ENCODE data around the gene GASK1A. TPM values are rescaled to one million over a fixed set of nuclear protein-coding genes. Genes with fewer than 3 reads are reported as not detected.

GASK1A gene
- total and polyA plus RNA-seq, 10 of the 15 experiments (the other 5 are each of a cell fraction or from before 2014, with no cell fraction given): 0.18 TPM; not detected in 9

DNA sequence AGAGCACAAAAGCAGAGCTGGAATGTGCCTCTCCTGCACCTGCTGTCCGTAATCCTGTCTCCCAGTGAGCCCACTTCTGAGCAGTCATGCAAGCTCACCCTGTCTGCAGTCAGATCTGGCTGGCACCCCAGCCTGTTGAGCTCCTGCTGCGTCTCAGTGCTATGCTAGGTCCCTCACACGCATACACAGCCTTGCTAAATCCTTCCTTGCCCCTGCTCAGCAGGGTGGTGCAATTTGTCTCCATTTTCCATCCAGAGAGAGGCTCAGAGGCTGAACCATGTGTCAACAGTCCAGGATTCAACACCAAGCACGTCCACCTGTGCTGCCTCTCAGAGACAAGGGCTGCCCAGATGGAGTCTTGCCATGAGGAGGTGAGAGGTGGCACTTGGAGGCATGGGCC lies 115.7 kb downstream of the GASK1A start:
- FAIRE-seq (no peak), ATAC-seq (no peak), DNase-seq (ENCODE audit: low read depth, low spot score) (no peak)
- Histone ChIP-seq H3K79me2 (ENCODE audit: control insufficient read depth, insufficient read depth, low read length) (no peaks in the 10 kb centered on the region), H2AFZ (ENCODE audit: control insufficient read depth, low read depth, low read length) (no peak overlapping the region), H3K4me1 (ENCODE audit: control insufficient read depth, insufficient read depth, low read length) (no peaks in the 10 kb centered on the region), H3K9me3 (replicated peaks; ENCODE audit: control insufficient read depth, insufficient read depth, low read length) (no peaks in the 10 kb centered on the region), H4K20me1 (ENCODE audit: control insufficient read depth, insufficient read depth) (no peaks in the 10 kb centered on the region), H3K9ac (ENCODE audit: control insufficient read depth, insufficient read depth, low read length) (no peak overlapping the region), H3K27me3 (replicated peaks in 1 of 2; ENCODE audit: control insufficient read depth in 2 of 2, insufficient read depth in 2 of 2, low read length in 1 of 2) (peaks cover 0 to 3% of the 10 kb centered on the region in 2 experiments; a peak in 2 of 4 replicates), H3K4me3 (no peak overlapping the region), H3K27ac (ENCODE audit: control insufficient read depth, insufficient read depth) (no peak overlapping the region), H3K4me2 (ENCODE audit: control insufficient read depth, insufficient read depth) (no peak overlapping the region), H3K36me3 (ENCODE audit: control insufficient read depth in 2 of 2, insufficient read depth in 2 of 2, low read length in 1 of 2) (no peaks in the 10 kb centered on the region)
- BruUV-seq (replicated peaks): no TSS peak
- SMC1A ChIA-PET (ENCODE audit: uncharacterized antibody, unreplicated experiment): no interaction called here
- intact Hi-C loops (cut with micrococcal nuclease; ENCODE audit: unreplicated experiment) (no loop called here), in situ Hi-C loops (cut with MboI) (no loop called here)
- POLR2A ChIA-PET: no interaction called here
- RAD21 ChIA-PET (ENCODE audit: unreplicated experiment): no interaction called here
- CTCF ChIA-PET: no interaction called here
- 5% methylated on average over 4 of the region's 4 CpGs for WGBS (ENCODE audit: insufficient coverage, insufficient replicate concordance, low lambda C conversion rate, missing lambda C conversion rate)
- TF ChIP-seq, protein P1, sequence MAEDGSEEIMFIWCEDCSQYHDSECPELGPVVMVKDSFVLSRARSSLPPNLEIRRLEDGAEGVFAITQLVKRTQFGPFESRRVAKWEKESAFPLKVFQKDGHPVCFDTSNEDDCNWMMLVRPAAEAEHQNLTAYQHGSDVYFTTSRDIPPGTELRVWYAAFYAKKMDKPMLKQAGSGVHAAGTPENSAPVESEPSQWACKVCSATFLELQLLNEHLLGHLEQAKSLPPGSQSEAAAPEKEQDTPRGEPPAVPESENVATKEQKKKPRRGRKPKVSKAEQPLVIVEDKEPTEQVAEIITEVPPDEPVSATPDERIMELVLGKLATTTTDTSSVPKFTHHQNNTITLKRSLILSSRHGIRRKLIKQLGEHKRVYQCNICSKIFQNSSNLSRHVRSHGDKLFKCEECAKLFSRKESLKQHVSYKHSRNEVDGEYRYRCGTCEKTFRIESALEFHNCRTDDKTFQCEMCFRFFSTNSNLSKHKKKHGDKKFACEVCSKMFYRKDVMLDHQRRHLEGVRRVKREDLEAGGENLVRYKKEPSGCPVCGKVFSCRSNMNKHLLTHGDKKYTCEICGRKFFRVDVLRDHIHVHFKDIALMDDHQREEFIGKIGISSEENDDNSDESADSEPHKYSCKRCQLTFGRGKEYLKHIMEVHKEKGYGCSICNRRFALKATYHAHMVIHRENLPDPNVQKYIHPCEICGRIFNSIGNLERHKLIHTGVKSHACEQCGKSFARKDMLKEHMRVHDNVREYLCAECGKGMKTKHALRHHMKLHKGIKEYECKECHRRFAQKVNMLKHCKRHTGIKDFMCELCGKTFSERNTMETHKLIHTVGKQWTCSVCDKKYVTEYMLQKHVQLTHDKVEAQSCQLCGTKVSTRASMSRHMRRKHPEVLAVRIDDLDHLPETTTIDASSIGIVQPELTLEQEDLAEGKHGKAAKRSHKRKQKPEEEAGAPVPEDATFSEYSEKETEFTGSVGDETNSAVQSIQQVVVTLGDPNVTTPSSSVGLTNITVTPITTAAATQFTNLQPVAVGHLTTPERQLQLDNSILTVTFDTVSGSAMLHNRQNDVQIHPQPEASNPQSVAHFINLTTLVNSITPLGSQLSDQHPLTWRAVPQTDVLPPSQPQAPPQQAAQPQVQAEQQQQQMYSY (CRISPR knock-in tag; IDR thresholded peaks at IDR 0.05): no peak
- TF ChIP-seq SMARCA5 (IDR thresholded peaks at IDR 0.05): no peak
- TF ChIP-seq FOXK2 (IDR thresholded peaks at IDR 0.05): no peak
- TF ChIP-seq SMAD5 (IDR thresholded peaks at IDR 0.05; ENCODE audit: low read depth): no peak
- TF ChIP-seq YY1 (IDR thresholded peaks at IDR 0.05; ENCODE audit: low read depth, low read length): no peak
- no peak for TF ChIP-seq GATAD2B (conservative IDR thresholded peaks at IDR 0.05; ENCODE audit: low read depth)
- TF ChIP-seq RAD51 (IDR thresholded peaks at IDR 0.05): no peak
- TF ChIP-seq CHD4 (IDR thresholded peaks at IDR 0.05): no peak
- no peak for TF ChIP-seq EZH2 (IDR thresholded peaks at IDR 0.05; ENCODE audit: borderline replicate concordance, control insufficient read depth, low read depth, low read length)
- TF ChIP-seq NBN (IDR thresholded peaks at IDR 0.05): no peak
- no peak for TF ChIP-seq ESRRA (IDR thresholded peaks at IDR 0.05; ENCODE audit: low read length)
- TF ChIP-seq EGR1 (IDR thresholded peaks at IDR 0.05; ENCODE audit: borderline replicate concordance in 1 of 2, low read depth in 2 of 2, low read length in 2 of 2): no peak
- TF ChIP-seq SUZ12 (IDR thresholded peaks at IDR 0.05; ENCODE audit: unreplicated experiment): no peak
- no peak for TF ChIP-seq MTA2 (IDR thresholded peaks at IDR 0.05; ENCODE audit: low read depth)

Measured in GM12878 (cell line).